Measurements from ENCODE around the gene POU3F3.

- TF ChIP-seq CTCF (conservative IDR thresholded peaks at IDR 0.05; ENCODE audit: low read length) (no peak), EZH2phosphoT487 (IDR thresholded peaks at IDR 0.05; ENCODE audit: borderline replicate concordance) (no peak)
Measured at GRCh38 chr2:104845946-104846785, 7.7 kb upstream of the POU3F3 start.
